GM12878 (cell line): ENCODE data around the gene TEX2. TPM values are rescaled to one million over a fixed set of nuclear protein-coding genes. Genes with fewer than 3 reads are reported as not detected.

Experiments used
- ATAC-seq: fragments of 200-7000 bp; cut with Tn5 transposase; 3 replicates; pipeline ENCODE4 v1.9.1; 2020; ENCODE audit warnings: mild to moderate bottlenecking, moderate library complexity
- BruUV-seq: library from RNA; stranded (reverse); fragments of 400-500 nt; replicated peaks from 2 replicates; lab custom pipeline; 2021; lab: Mats Ljungman, UMichigan
- CTCF ChIA-PET: fragments of 300-600 bp; sonication (Branson Sonifier 250); formaldehyde crosslinking; extraction: SDS; loops from one replicate; lab custom pipeline; 2021; ENCODE audit warnings: inconsistent platforms; lab: Yijun Ruan, JAX
- POLR2A ChIA-PET: fragments of 350-600 bp; formaldehyde crosslinking; extraction: SDS; loops from one replicate; lab custom pipeline; 2021; ENCODE audit warnings: inconsistent platforms; lab: Charles Lee
- RAD21 ChIA-PET: fragments of 300-600 bp; sonication (Branson Sonifier 250); formaldehyde crosslinking; loops from one replicate; lab custom pipeline; 2023; ENCODE audit warnings: antibody characterized with exemption; ENCODE audit not compliant: unreplicated experiment; lab: Charles Lee
- SMC1A ChIA-PET: fragments of 300-600 bp; sonication (Branson Sonifier 250); formaldehyde crosslinking; loops from one replicate; lab custom pipeline; 2023; ENCODE audit not compliant: unreplicated experiment, uncharacterized antibody; lab: Charles Lee
- DNase-seq: peaks from one replicate; pipeline ENCODE4 v3.0.0-alpha.2; 2011; ENCODE audit warnings: low read depth, low spot score
- FAIRE-seq: peaks from 3 replicates; lab custom pipeline; 2011; peaks lifted over from hg19 to GRCh38; lab: Jason Lieb, UNC
- H2AFZ ChIP-seq: 2 replicates; pipeline ENCODE4 v1.6.0; 2011; ENCODE audit warnings: low read depth, low read length, control low read depth; ENCODE audit not compliant: control insufficient read depth
- H3K27ac ChIP-seq: 2 replicates; pipeline ENCODE4 v1.5.1; 2011; ENCODE audit warnings: control low read depth; ENCODE audit not compliant: control insufficient read depth, insufficient read depth
- H3K27me3 ChIP-seq, 2 experiments: replicated peaks in 1 of 2; 2 replicates each; pipeline versions ENCODE4 v1.6.0 to v1.6.1; 2011; ENCODE audit warnings: low read length in 1 of 2; ENCODE audit not compliant: control insufficient read depth in 2 of 2, insufficient read depth in 2 of 2
- H3K36me3 ChIP-seq, 2 experiments: 2 replicates each; pipeline ENCODE4 v1.5.1; 2011; ENCODE audit warnings: low read length in 1 of 2; ENCODE audit not compliant: control insufficient read depth in 2 of 2, insufficient read depth in 2 of 2
- H3K4me1 ChIP-seq: 2 replicates; pipeline ENCODE4 v1.6.1; 2011; ENCODE audit warnings: mild to moderate bottlenecking, low read length, moderate library complexity, mixed read lengths; ENCODE audit not compliant: control insufficient read depth, insufficient read depth
- H3K4me2 ChIP-seq: 2 replicates; pipeline ENCODE4 v1.6.0; 2011; ENCODE audit warnings: control low read depth; ENCODE audit not compliant: control insufficient read depth, insufficient read depth
- H3K4me3 ChIP-seq: fragments of 200-600 bp; sonication (generic); 2 replicates; pipeline ENCODE4 v1.5.1; 2016
- H3K79me2 ChIP-seq: 2 replicates; pipeline ENCODE4 v1.6.0; 2011; ENCODE audit warnings: low read length; ENCODE audit not compliant: control insufficient read depth, insufficient read depth
- H3K9ac ChIP-seq: 2 replicates; pipeline ENCODE4 v1.8.0; 2011; ENCODE audit warnings: low read length, control low read depth, mixed read lengths; ENCODE audit not compliant: control insufficient read depth, insufficient read depth
- H3K9me3 ChIP-seq: replicated peaks from 3 replicates; pipeline ENCODE4 v1.5.1; 2011; ENCODE audit warnings: mild to moderate bottlenecking, low read length; ENCODE audit not compliant: control insufficient read depth, insufficient read depth
- H4K20me1 ChIP-seq: 2 replicates; pipeline ENCODE4 v1.6.0; 2011; ENCODE audit not compliant: control insufficient read depth, insufficient read depth
- CBFB ChIP-seq: IDR thresholded peaks from 2 replicates; pipeline ENCODE4 v1.6.1; 2016; ENCODE audit warnings: antibody characterized with exemption, low read depth
- EP300 ChIP-seq, 2 experiments: fragments of 150-350 bp in 1 of 2; IDR thresholded peaks; 2 replicates each; pipeline ENCODE4 v1.6.1; 2011 to 2012; ENCODE audit warnings: low read depth in 2 of 2, low read length in 2 of 2, borderline replicate concordance in 1 of 2, improper control_type of control experiment in 1 of 2, inconsistent platforms in 1 of 2; ENCODE audit not compliant: control insufficient read depth in 1 of 2
- NRF1 ChIP-seq: conservative IDR thresholded peaks from 2 replicates; pipeline ENCODE4 v1.6.1; 2011; ENCODE audit warnings: mild to moderate bottlenecking, low read depth, low read length, improper control_type of control experiment
- RCOR1 ChIP-seq: conservative IDR thresholded peaks from 2 replicates; pipeline ENCODE4 v1.6.1; 2012; ENCODE audit warnings: low read depth, low read length, improper control_type of control experiment
- RELA ChIP-seq: fragments of 450-650 bp; IDR thresholded peaks from 2 replicates; pipeline ENCODE4 v1.8.0; 2014; ENCODE audit warnings: borderline replicate concordance; ENCODE audit not compliant: partially characterized antibody
- SP1 ChIP-seq: IDR thresholded peaks from one replicate; pipeline ENCODE4 v1.6.1; 2011; ENCODE audit warnings: low read depth, low read length
- TCF3 ChIP-seq: IDR thresholded peaks from 2 replicates; pipeline ENCODE4 v1.6.1; 2012; ENCODE audit warnings: low read depth, mild to moderate bottlenecking, low read length, borderline replicate concordance; ENCODE audit not compliant: insufficient read depth
- WGBS: methylation state at CpG from one replicate; pipeline ENCODE4 v1.1.6; 2016; ENCODE audit warnings: low lambda C conversion rate; ENCODE audit not compliant: insufficient replicate concordance, insufficient coverage; ENCODE audit errors: missing lambda C conversion rate; 5-methylcytosine and 5-hydroxymethylcytosine counted together
- in situ Hi-C: fragments of 300-500 bp; cut with MboI; formaldehyde crosslinking; loops from 9 replicates; pipeline ENCODE4 v1.14.3; 2018; ENCODE audit warnings: mixed read lengths
- intact Hi-C: fragments of 100-400 bp; cut with micrococcal nuclease; formaldehyde crosslinking; loops from one replicate; pipeline ENCODE4 v1.14.2; 2022; ENCODE audit not compliant: unreplicated experiment
- polyA plus RNA-seq, 11 experiments: library from polyadenylated mRNA; depleted of rRNA in 4 of 11; unstranded in 6 of 11; stranded (reverse) in 5 of 11; fragments of >200 nt; fragmentation: Nextera tagmentation in 4 of 11; fragmentation: Illumina TruSeq in 1 of 11; extraction: Ambion mirVana in 4 of 11; extraction: Trizol in 1 of 11; gene quantifications; 1 replicate in 1 of 11; 2 replicates in 10 of 11; pipeline versions ENCODE4 v1.2.1 to v1.2.3, GENCODE V29; 2011 to 2016; ENCODE audit warnings: inconsistent platforms in 2 of 11, missing spikeins in 2 of 11, low read depth in 1 of 11
- total RNA-seq, 4 experiments: library from RNA; depleted of rRNA in 3 of 4; stranded (reverse); fragments of >200 nt in 3 of 4; fragmentation: Illumina TruSeq in 1 of 4; extraction: Trizol in 1 of 4; gene quantifications; 2 replicates each; pipeline versions ENCODE4 v1.2.1 to v1.2.3, GENCODE V29; 2013 to 2021
- TF ChIP-seq, protein P1 (sequence below): IDR thresholded peaks from 2 replicates; pipeline ENCODE4 v1.6.1; 2012; ENCODE audit warnings: low read depth, low read length, improper control_type of control experiment

Gene TEX2
- total and polyA plus RNA-seq, 10 of the 15 experiments (the other 5 are each of a cell fraction or from before 2014, with no cell fraction given): 3.8 to 19.9 (median 15.8) TPM

GRCh38 chr17:64244165-64244564, 18.9 kb downstream of the TEX2 start:
- H3K9ac ChIP-seq: no peak overlapping the region
- no peaks in the 10 kb centered on the region for H4K20me1 ChIP-seq
- CTCF ChIA-PET: interaction anchor here (1.1 kb wide), 1 partner anchor 9 kb away, joined by 3 read pairs; no protein-coding TSS in a partner anchor
- no peaks in the 10 kb centered on the region for H3K79me2 ChIP-seq
- FAIRE-seq (no peak), ATAC-seq (no peak), DNase-seq (no peak)
- H3K4me3 ChIP-seq: no peak overlapping the region
- no TSS peak for BruUV-seq
- SMC1A ChIA-PET: interaction anchor here (1.3 to 1.4 kb wide), 2 partner anchors 45 to 177 kb away, joined by 3 read pairs; no protein-coding TSS in a partner anchor
- H3K4me2 ChIP-seq: no peak overlapping the region
- no peak overlapping the region for H3K27ac ChIP-seq
- POLR2A ChIA-PET: interaction anchor here (0.7 kb wide), 1 partner anchor 31 kb away, joined by 3 read pairs; no protein-coding TSS in a partner anchor
- no peaks in the 10 kb centered on the region for H3K9me3 ChIP-seq
- no peak overlapping the region for H2AFZ ChIP-seq
- RAD21 ChIA-PET: no interaction called here
- no peaks in the 10 kb centered on the region for H3K36me3 ChIP-seq
- TF ChIP-seq TCF3 (no peak), RCOR1 (no peak), SP1 (no peak), EP300 (IDR thresholded peaks at IDR 0.05; ENCODE audit: borderline replicate concordance in 1 of 2, control insufficient read depth in 1 of 2, low read depth in 2 of 2, low read length in 2 of 2) (no peak), RELA (no peak), CBFB (no peak), NRF1 (no peak)
- TF ChIP-seq, protein P1, sequence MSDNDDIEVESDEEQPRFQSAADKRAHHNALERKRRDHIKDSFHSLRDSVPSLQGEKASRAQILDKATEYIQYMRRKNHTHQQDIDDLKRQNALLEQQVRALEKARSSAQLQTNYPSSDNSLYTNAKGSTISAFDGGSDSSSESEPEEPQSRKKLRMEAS: no peak
- no peaks in the 10 kb centered on the region for H3K27me3 ChIP-seq
- intact Hi-C loops (no loop called here), in situ Hi-C loops (no loop called here)
- WGBS: 97% methylated on average over 5 of the region's 5 CpGs
- H3K4me1 ChIP-seq: no peaks in the 10 kb centered on the region
